Gastroesophageal sphincter (tissue), 4 donors: ENCODE data around the gene PGR. TPM values are rescaled to one million over a fixed set of nuclear protein-coding genes. Genes with fewer than 3 reads are reported as not detected.

Source experiments
- ATAC-seq: fragments of 150-250 bp; one replicate; pipeline ENCODE4 v1.9.1; 2016; ENCODE audit warnings: mild to moderate bottlenecking, moderate library complexity
- H3K27ac ChIP-seq, 4 donors: fragments of 200-600 bp; sonication (generic) in 3 of 4; 1 replicate in 3 of 4; 2 replicates in 1 of 4; pipeline ENCODE4 v1.5.1; 2016 to 2019
- H3K27me3 ChIP-seq: fragments of 200-600 bp; sonication (generic); one replicate; pipeline ENCODE4 v1.5.1; 2019
- H3K36me3 ChIP-seq, 2 donors: fragments of 200-600 bp; sonication (generic); one replicate each; pipeline ENCODE4 v1.5.1; 2019; ENCODE audit warnings: control low read depth in 1 of 2
- H3K4me1 ChIP-seq, 3 donors: fragments of 200-600 bp; sonication (generic); 1 replicate in 2 of 3; 2 replicates in 1 of 3; pipeline ENCODE4 v1.5.1; 2016 to 2019; ENCODE audit warnings: control low read depth in 2 of 3
- H3K4me3 ChIP-seq, 2 donors: fragments of 200-600 bp; sonication (generic); one replicate each; pipeline ENCODE4 v1.5.1; 2019; ENCODE audit warnings: mild to moderate bottlenecking in 1 of 2, moderate library complexity in 1 of 2
- H3K9me3 ChIP-seq, 3 donors: fragments of 200-600 bp; sonication (generic); one replicate each; pipeline ENCODE4 v1.5.1; 2017 to 2019; ENCODE audit warnings: control low read depth in 2 of 3
- EP300 ChIP-seq: sonication (generic); formaldehyde crosslinking; IDR thresholded peaks from one replicate; pipeline ENCODE4 v1.6.1; 2017; ENCODE audit warnings: antibody characterized with exemption, mild to moderate bottlenecking
- POLR2A ChIP-seq, 2 donors: fragments of 450-650 bp; IDR thresholded peaks; one replicate each; pipeline ENCODE4 v1.6.1; 2017; ENCODE audit warnings: antibody characterized with exemption in 2 of 2, mild to moderate bottlenecking in 2 of 2, moderate library complexity in 1 of 2
- POLR2AphosphoS5 ChIP-seq: sonication (generic); formaldehyde crosslinking; IDR thresholded peaks from one replicate; pipeline ENCODE4 v1.6.1; 2017; ENCODE audit warnings: antibody characterized with exemption
- WGBS, 2 donors: methylation state at CpG; one replicate each; pipeline ENCODE4 v1.1.5; 2018; ENCODE audit warnings: low coverage in 1 of 2; 5-methylcytosine and 5-hydroxymethylcytosine counted together
- total RNA-seq, 4 donors: library from RNA; depleted of rRNA; stranded (reverse); fragments of >200 nt; gene quantifications; one replicate each; pipeline ENCODE4 v1.1.0, GENCODE V29; 2016
- TF ChIP-seq, protein P1 (sequence below), 4 experiments: fragments of 200-600 bp in 2 of 4; fragments of 450-650 bp in 2 of 4; sonication (generic) in 1 of 4; IDR thresholded peaks; one replicate each; pipeline ENCODE4 v1.5.1; 2017 to 2019; ENCODE audit warnings: antibody characterized with exemption in 4 of 4, mild to moderate bottlenecking in 2 of 4, moderate library complexity in 2 of 4

Gene PGR
- total RNA-seq, 4 donors from 2014 or later: 5.1 to 11.3 (median 9.2) TPM

DNA sequence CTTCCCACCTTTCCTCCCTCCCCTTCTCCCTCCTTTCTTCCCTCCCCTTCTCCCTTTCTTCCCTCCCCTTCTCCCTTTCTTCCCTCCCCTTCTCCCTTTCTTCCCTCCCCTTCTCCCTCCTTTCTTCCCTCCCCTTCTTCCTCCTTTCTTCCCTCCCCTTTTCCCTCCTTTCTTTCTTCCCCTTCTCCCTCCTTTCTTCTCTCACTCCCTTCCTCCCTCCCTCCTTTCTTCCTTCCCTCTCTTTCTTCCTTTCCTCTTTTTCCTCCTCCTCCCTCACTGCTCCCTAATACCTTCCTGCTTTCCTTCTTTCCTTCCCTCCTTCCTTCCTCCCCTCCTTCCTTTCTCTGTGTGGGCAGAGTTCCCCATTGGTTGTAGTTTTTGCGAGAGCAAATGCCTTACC lies 76.1 kb downstream of the PGR start:
- Histone ChIP-seq H3K4me1 (no peaks in the 10 kb centered on the region), H3K36me3 (no peaks in the 10 kb centered on the region), H3K9me3 (no peaks in the 10 kb centered on the region), H3K4me3 (no peak overlapping the region), H3K27me3 (no peaks in the 10 kb centered on the region), H3K27ac (no peak overlapping the region)
- TF ChIP-seq POLR2AphosphoS5: no peak
- no peak for TF ChIP-seq EP300
- TF ChIP-seq, protein P1, sequence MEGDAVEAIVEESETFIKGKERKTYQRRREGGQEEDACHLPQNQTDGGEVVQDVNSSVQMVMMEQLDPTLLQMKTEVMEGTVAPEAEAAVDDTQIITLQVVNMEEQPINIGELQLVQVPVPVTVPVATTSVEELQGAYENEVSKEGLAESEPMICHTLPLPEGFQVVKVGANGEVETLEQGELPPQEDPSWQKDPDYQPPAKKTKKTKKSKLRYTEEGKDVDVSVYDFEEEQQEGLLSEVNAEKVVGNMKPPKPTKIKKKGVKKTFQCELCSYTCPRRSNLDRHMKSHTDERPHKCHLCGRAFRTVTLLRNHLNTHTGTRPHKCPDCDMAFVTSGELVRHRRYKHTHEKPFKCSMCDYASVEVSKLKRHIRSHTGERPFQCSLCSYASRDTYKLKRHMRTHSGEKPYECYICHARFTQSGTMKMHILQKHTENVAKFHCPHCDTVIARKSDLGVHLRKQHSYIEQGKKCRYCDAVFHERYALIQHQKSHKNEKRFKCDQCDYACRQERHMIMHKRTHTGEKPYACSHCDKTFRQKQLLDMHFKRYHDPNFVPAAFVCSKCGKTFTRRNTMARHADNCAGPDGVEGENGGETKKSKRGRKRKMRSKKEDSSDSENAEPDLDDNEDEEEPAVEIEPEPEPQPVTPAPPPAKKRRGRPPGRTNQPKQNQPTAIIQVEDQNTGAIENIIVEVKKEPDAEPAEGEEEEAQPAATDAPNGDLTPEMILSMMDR (IDR thresholded peaks at IDR 0.05): no peak
- no peak for TF ChIP-seq POLR2A (IDR thresholded peaks at IDR 0.05)
- no peak for ATAC-seq
- 82 to 100% methylated on average over 1 of the region's 1 CpG for WGBS, 2 donors

DNA sequence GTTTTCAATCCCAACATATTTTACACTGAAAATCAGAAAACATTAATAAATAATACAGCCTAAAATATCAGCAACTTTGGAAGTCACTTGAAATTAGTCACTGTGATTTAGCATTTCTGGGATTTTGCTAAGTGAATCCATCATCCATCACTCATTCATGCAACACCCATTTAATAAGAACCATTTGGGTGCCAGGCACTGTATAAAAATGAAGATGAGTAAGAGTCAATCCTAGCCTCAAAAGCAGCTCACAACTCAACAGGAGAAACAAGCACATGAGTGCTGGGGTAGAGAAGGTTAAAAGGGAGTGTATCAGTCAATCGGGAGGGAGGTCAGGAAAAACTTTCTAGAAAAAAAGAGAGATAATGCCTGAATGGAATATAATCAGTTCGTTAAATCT lies 77.9 kb downstream of the PGR start:
- Histone ChIP-seq H3K4me1 (no peaks in the 10 kb centered on the region), H3K9me3 (no peaks in the 10 kb centered on the region), H3K27me3 (no peaks in the 10 kb centered on the region), H3K4me3 (no peak overlapping the region), H3K36me3 (no peaks in the 10 kb centered on the region), H3K27ac (no peak overlapping the region)
- TF ChIP-seq, protein P1 (IDR thresholded peaks at IDR 0.05): no peak
- TF ChIP-seq POLR2A (IDR thresholded peaks at IDR 0.05) (no peak), EP300 (no peak), POLR2AphosphoS5 (no peak)
- ATAC-seq: no peak
- 54 to 69% methylated on average over 2 of the region's 2 CpGs for WGBS, 2 donors

DNA sequence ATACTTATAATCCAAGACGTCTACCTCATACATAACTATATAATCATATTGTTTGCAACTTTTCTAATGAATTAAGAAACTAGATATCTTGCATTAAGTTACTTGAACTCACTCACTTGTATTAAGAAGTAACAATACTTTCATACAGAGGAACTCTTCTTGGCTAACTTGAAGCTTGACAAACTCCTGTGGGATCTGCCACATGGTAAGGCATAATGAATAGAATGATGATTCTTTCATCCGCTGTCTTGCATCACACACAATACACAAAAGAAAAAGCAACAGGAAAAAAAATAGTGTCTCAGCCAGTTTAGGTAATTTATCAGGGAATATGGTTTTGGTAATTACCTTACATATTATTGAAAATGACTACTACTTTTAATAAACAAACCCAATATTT lies 79.8 kb downstream of the PGR start:
- WGBS, 2 donors: 75 to 88% methylated on average over 2 of the region's 2 CpGs
- Histone ChIP-seq H3K4me3 (no peak overlapping the region), H3K36me3 (no peaks in the 10 kb centered on the region), H3K27me3 (no peaks in the 10 kb centered on the region), H3K9me3 (no peaks in the 10 kb centered on the region), H3K27ac (no peak overlapping the region), H3K4me1 (no peaks in the 10 kb centered on the region)
- ATAC-seq: no peak
- TF ChIP-seq POLR2A (IDR thresholded peaks at IDR 0.05) (no peak), POLR2AphosphoS5 (no peak), EP300 (no peak)
- TF ChIP-seq, protein P1 (IDR thresholded peaks at IDR 0.05): no peak

DNA sequence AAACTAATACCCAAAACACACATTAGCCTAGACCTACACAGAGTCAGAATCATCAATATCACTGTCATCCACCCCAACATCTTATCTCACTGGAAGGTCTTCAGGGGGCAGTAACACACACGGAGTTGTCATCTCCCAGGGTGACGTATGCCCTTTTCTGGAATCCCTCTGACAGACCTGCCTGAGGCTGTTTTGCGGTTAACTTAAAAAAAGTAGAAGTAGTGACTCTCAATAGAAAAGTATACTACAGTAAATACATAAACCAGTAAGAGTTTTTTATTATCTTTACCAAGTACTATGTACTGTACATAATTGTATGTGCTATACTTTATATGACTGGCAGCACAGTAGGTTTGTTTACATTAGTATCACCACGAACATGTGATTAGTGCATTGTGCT lies 80.5 kb downstream of the PGR start:
- Histone ChIP-seq H3K4me3 (no peak overlapping the region), H3K36me3 (no peaks in the 10 kb centered on the region), H3K27ac (no peak overlapping the region), H3K9me3 (no peaks in the 10 kb centered on the region), H3K4me1 (no peaks in the 10 kb centered on the region), H3K27me3 (no peaks in the 10 kb centered on the region)
- no peak for ATAC-seq
- TF ChIP-seq EP300 (no peak), POLR2AphosphoS5 (no peak), POLR2A (IDR thresholded peaks at IDR 0.05) (no peak)
- TF ChIP-seq, protein P1 (IDR thresholded peaks at IDR 0.05): no peak
- 36 to 40% methylated on average over 3 to 4 of the region's 4 CpGs for WGBS, 2 donors

DNA sequence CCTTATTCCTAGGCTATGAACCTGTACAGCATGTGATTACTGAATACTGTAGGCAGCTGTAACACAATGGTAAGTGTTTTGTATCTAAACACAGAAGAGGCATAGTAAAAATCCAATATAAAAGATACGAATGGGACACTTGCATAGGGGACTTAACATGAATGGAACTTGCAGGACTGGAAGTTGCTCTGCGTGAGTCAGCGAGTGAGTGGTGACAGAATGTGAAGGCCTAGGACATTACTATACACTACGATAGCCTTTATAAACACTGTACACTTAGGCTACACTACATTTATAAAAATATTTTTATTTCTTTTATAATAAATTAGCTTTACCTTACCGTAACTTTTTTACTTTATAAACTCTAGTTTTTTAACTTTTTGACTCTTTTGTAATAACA lies 81.1 kb downstream of the PGR start:
- H3K27ac ChIP-seq: no peak overlapping the region
- H3K27me3 ChIP-seq: no peaks in the 10 kb centered on the region
- 82 to 85% methylated on average over 5 of the region's 5 CpGs for WGBS, 2 donors

More for the DNA sequence above, 81.1 kb downstream of the PGR start:
- TF ChIP-seq, protein P1 (IDR thresholded peaks at IDR 0.05): no peak
- TF ChIP-seq POLR2A (IDR thresholded peaks at IDR 0.05): no peak
- TF ChIP-seq POLR2AphosphoS5: no peak
- no peak for TF ChIP-seq EP300
- ATAC-seq: no peak
- Histone ChIP-seq H3K9me3 (no peaks in the 10 kb centered on the region), H3K4me3 (no peak overlapping the region), H3K4me1 (no peaks in the 10 kb centered on the region), H3K36me3 (no peaks in the 10 kb centered on the region)
